Smooth muscle cell (in vitro differentiated cells): ENCODE data around the gene MMP11. TPM values are rescaled to one million over a fixed set of nuclear protein-coding genes. Genes with fewer than 3 reads are reported as not detected.

Experiments used
- DNase-seq: peaks from one replicate; lab custom pipeline; 2025; ENCODE audit not compliant: unreplicated experiment; lab: John Stamatoyannopoulos, UW
- H2AFZ ChIP-seq: fragments of 200-600 bp; sonication (generic); 2 replicates; pipeline ENCODE4 v1.6.0; 2016; ENCODE audit warnings: antibody characterized with exemption, low read depth, mild to moderate bottlenecking
- H3F3A ChIP-seq: fragments of 200-600 bp; sonication (generic); 2 replicates; pipeline ENCODE4 v1.6.0; 2017; ENCODE audit warnings: antibody characterized with exemption, low read depth
- H3K27ac ChIP-seq: fragments of 200-600 bp; sonication (generic); 2 replicates; pipeline ENCODE4 v1.5.1; 2016; ENCODE audit warnings: low read depth, mild to moderate bottlenecking
- H3K27me3 ChIP-seq: fragments of 200-600 bp; sonication (generic); 2 replicates; pipeline ENCODE4 v1.6.1; 2016; ENCODE audit warnings: low read depth, mild to moderate bottlenecking
- H3K36me3 ChIP-seq: fragments of 200-600 bp; sonication (generic); 2 replicates; pipeline ENCODE4 v1.5.1; 2016; ENCODE audit warnings: low read depth
- H3K4me1 ChIP-seq: fragments of 200-600 bp; sonication (generic); 2 replicates; pipeline ENCODE4 v1.5.1; 2016; ENCODE audit warnings: low read depth
- H3K4me2 ChIP-seq: fragments of 200-600 bp; sonication (generic); 2 replicates; pipeline ENCODE4 v1.6.0; 2016; ENCODE audit warnings: mild to moderate bottlenecking
- H3K4me3 ChIP-seq: fragments of 200-600 bp; sonication (generic); 2 replicates; pipeline ENCODE4 v1.5.1; 2016; ENCODE audit warnings: mild to moderate bottlenecking
- H3K79me2 ChIP-seq: fragments of 200-600 bp; sonication (generic); 2 replicates; pipeline ENCODE4 v1.6.0; 2016; ENCODE audit warnings: low read depth, mild to moderate bottlenecking
- H3K9ac ChIP-seq: fragments of 200-600 bp; sonication (generic); 2 replicates; pipeline ENCODE4 v1.6.0; 2016; ENCODE audit warnings: low read depth
- H3K9me3 ChIP-seq: fragments of 200-600 bp; sonication (generic); replicated peaks from 2 replicates; pipeline ENCODE4 v1.5.1; 2016; ENCODE audit warnings: low read depth
- H4K20me1 ChIP-seq: fragments of 200-600 bp; sonication (generic); 2 replicates; pipeline ENCODE4 v1.6.0; 2016; ENCODE audit warnings: low read depth
- CTCF ChIP-seq: fragments of 200-600 bp; sonication (generic); IDR thresholded peaks from 2 replicates; pipeline ENCODE4 v1.5.1; 2017; ENCODE audit warnings: borderline replicate concordance, mild to moderate bottlenecking, antibody characterized with exemption; ENCODE audit not compliant: insufficient read depth, poor library complexity, severe bottlenecking
- WGBS: methylation state at CpG from one replicate; pipeline ENCODE4 v1.1.7; 2016; ENCODE audit warnings: low lambda C conversion rate; 5-methylcytosine and 5-hydroxymethylcytosine counted together
- polyA plus RNA-seq: library from polyadenylated mRNA; unstranded; fragments of >200 nt; fragmentation: Nextera tagmentation; extraction: Ambion mirVana; gene quantifications from 2 replicates; pipeline ENCODE4 v1.2.1, GENCODE V29; 2016
- total RNA-seq: library from RNA; depleted of rRNA; stranded (reverse); fragments of >200 nt; gene quantifications from 2 replicates; pipeline ENCODE4 v1.2.3, GENCODE V29; 2014

MMP11 gene
- total and polyA plus RNA-seq, 2 experiments from 2014 or later, result 10.9 to 30.6 TPM

- WGBS, result 0% methylated on average over 67 of the region's 97 CpGs
- TF ChIP-seq CTCF, result no peak
- H3K4me2 ChIP-seq, result peak within 1 kb of the TSS; percentile 85
- H2AFZ ChIP-seq, result peak within 1 kb of the TSS; percentile 93
- peak within 1 kb of the TSS; percentile 100 for H3K9ac ChIP-seq
- no peaks in the 10 kb centered on the region for H3K9me3 ChIP-seq
- no peaks in the 10 kb centered on the region for H3F3A ChIP-seq
- DNase-seq, result peak; percentile 78
- no peaks in the 10 kb centered on the region for H3K27me3 ChIP-seq
- H3K79me2 ChIP-seq, result peaks cover 47% of the 10 kb centered on the region
- peak within 1 kb of the TSS; percentile 98 for H3K27ac ChIP-seq
- peaks cover 13% of the 10 kb centered on the region for H3K4me1 ChIP-seq
- H3K4me3 ChIP-seq, result peak within 1 kb of the TSS; percentile 97
- peaks cover 47% of the 10 kb centered on the region for H4K20me1 ChIP-seq
- H3K36me3 ChIP-seq, result no peaks in the 10 kb centered on the region
These were observed 14.3 kb downstream of the MMP11 start, which contains the start of gene SMARCB1 for GRCh38 chr22:23786752-23787599. TSS of gene SMARCB1 (plus strand) at chr22:23786966. CDS start at chr22:23787170, 204 bp downstream.

- Histone ChIP-seq H3K4me1 (peaks cover 13% of the 10 kb centered on the region), H4K20me1 (peaks cover 53% of the 10 kb centered on the region)
- TF ChIP-seq CTCF, result no peak
These were observed 14.9 kb downstream of the MMP11 start for GRCh38 chr22:23787600-23787896.

GRCh38 chr22:23787910-23788309 is 15.3 kb downstream of the MMP11 start:
- peak overlapping the region; percentile 97 for H3K4me3 ChIP-seq
- H3K9me3 ChIP-seq, result no peaks in the 10 kb centered on the region
- no peaks in the 10 kb centered on the region for H3K27me3 ChIP-seq
- H3F3A ChIP-seq, result no peaks in the 10 kb centered on the region
- H3K4me2 ChIP-seq, result peak overlapping the region; percentile 85
- H3K4me1 ChIP-seq, result peaks cover 13% of the 10 kb centered on the region
- 65% methylated on average over 3 of the region's 3 CpGs for WGBS
- no peak for DNase-seq
- peaks cover 52% of the 10 kb centered on the region for H3K79me2 ChIP-seq
- H3K9ac ChIP-seq, result peak overlapping the region; percentile 100
- no peak overlapping the region for H3K27ac ChIP-seq
- no peak overlapping the region for H2AFZ ChIP-seq
- no peaks in the 10 kb centered on the region for H3K36me3 ChIP-seq
- TF ChIP-seq CTCF, result no peak
- peaks cover 57% of the 10 kb centered on the region for H4K20me1 ChIP-seq

More at GRCh38 chr22:23787600-23787896, 14.9 kb downstream of the MMP11 start:
- Histone ChIP-seq H3K27ac (no peak overlapping the region), H2AFZ (no peak overlapping the region), H3K36me3 (no peaks in the 10 kb centered on the region), H3K27me3 (no peaks in the 10 kb centered on the region), H3F3A (no peaks in the 10 kb centered on the region), H3K79me2 (peaks cover 52% of the 10 kb centered on the region), H3K4me2 (peak overlapping the region; percentile 85), H3K9me3 (no peaks in the 10 kb centered on the region), H3K9ac (peak overlapping the region; percentile 100), H3K4me3 (peak overlapping the region; percentile 97)
- WGBS, result 2% methylated on average over 5 of the region's 5 CpGs
- no peak for DNase-seq
